Activated CD8-positive, alpha-beta T cell treated with anti-CD3 and anti-CD28 coated beads for 36 hours (primary cell): ENCODE measurements around the gene ERLEC1. TPM values are rescaled to one million over a fixed set of nuclear protein-coding genes. Genes with fewer than 3 reads are reported as not detected.

Source experiments
- ATAC-seq: fragments of 200-7000 bp; cut with Tn5 transposase; one replicate; pipeline ENCODE4 v1.10.0; 2021; ENCODE audit warnings: mild to moderate bottlenecking, moderate library complexity
- CTCF ChIA-PET: fragments of 350-600 bp; sonication (Branson Sonifier 250); formaldehyde crosslinking; loops from one replicate; lab custom pipeline; 2021; ENCODE audit warnings: antibody characterized with exemption; lab: Charles Lee
- POLR2A ChIA-PET: fragments of 350-600 bp; sonication (Branson Sonifier 250); formaldehyde crosslinking; loops from one replicate; lab custom pipeline; 2021; ENCODE audit warnings: antibody characterized with exemption; lab: Charles Lee
- DNase-seq: peaks from one replicate; pipeline ENCODE4 v3.0.0-alpha.2; 2020
- H3K27ac Mint-ChIP-seq: one replicate; pipeline ENCODE4 v1.8.0; 2021; ENCODE audit warnings: mild to moderate bottlenecking, mixed read lengths
- H3K27me3 Mint-ChIP-seq: one replicate; pipeline ENCODE4 v1.8.0; 2021; ENCODE audit warnings: mixed read lengths
- H3K36me3 Mint-ChIP-seq: one replicate; pipeline ENCODE4 v1.8.0; 2021; ENCODE audit warnings: low read depth, mixed read lengths
- H3K4me1 Mint-ChIP-seq: one replicate; pipeline ENCODE4 v1.8.0; 2021; ENCODE audit warnings: low read depth, mixed read lengths
- H3K4me3 Mint-ChIP-seq: one replicate; pipeline ENCODE4 v1.8.0; 2021; ENCODE audit warnings: mild to moderate bottlenecking, moderate library complexity, mixed read lengths
- H3K9me3 Mint-ChIP-seq: one replicate; pipeline ENCODE4 v1.8.0; 2021; ENCODE audit warnings: mixed read lengths
- CTCF ChIP-seq: fragments of 200-600 bp; IDR thresholded peaks from one replicate; pipeline ENCODE4 v1.8.0; 2022; ENCODE audit warnings: antibody characterized with exemption, mild to moderate bottlenecking
- intact Hi-C: fragments of 100-400 bp; cut with micrococcal nuclease; formaldehyde crosslinking; loops from one replicate; pipeline ENCODE4 v1.10.0; 2022
- total RNA-seq, 2 experiments: library from RNA; stranded (reverse); gene quantifications; one replicate each; pipeline ENCODE4 v1.2.3, GENCODE V29; 2021

The ERLEC1 gene
- total RNA-seq, 2 experiments from 2014 or later = 15.6 to 19.2 TPM

- Mint-ChIP-seq H3K27ac (no peak overlapping the region), H3K27me3 (no peaks in the 10 kb centered on the region), H3K4me3 (no peak overlapping the region), H3K36me3 (peaks cover 4% of the 10 kb centered on the region), H3K9me3 (peaks cover 7% of the 10 kb centered on the region), H3K4me1 (no peaks in the 10 kb centered on the region)
- no peak for TF ChIP-seq CTCF
- no peak for ATAC-seq
- intact Hi-C loops = no loop called here
- POLR2A ChIA-PET = no interaction called here
- CTCF ChIA-PET = no interaction called here
- DNase-seq = no peak
These were observed 39.2 kb downstream of the ERLEC1 start for GRCh38 chr2:53826030-53826410.

- H3K9me3 Mint-ChIP-seq = peaks cover 7% of the 10 kb centered on the region
- no peak overlapping the region for H3K27ac Mint-ChIP-seq
- POLR2A ChIA-PET = interaction anchor here (0.8 kb wide), 1 partner anchor 86 kb away, joined by 3 read pairs; no protein-coding TSS in a partner anchor
- no peak for TF ChIP-seq CTCF
- H3K4me1 Mint-ChIP-seq = no peaks in the 10 kb centered on the region
- H3K27me3 Mint-ChIP-seq = no peaks in the 10 kb centered on the region
- CTCF ChIA-PET = no interaction called here
- H3K4me3 Mint-ChIP-seq = no peak overlapping the region
- DNase-seq (no peak), ATAC-seq (no peak)
- peaks cover 8% of the 10 kb centered on the region for H3K36me3 Mint-ChIP-seq
- intact Hi-C loops = no loop called here
These were observed 39.9 kb downstream of the ERLEC1 start for GRCh38 chr2:53826587-53827397.

GRCh38 chr2:53827398-53828175 lies 40.7 kb downstream of the ERLEC1 start:
- H3K36me3 Mint-ChIP-seq = peaks cover 8% of the 10 kb centered on the region
- ChIA-PET POLR2A (interaction anchor here (0.8 kb wide), 1 partner anchor 85 kb away, joined by 3 read pairs; no protein-coding TSS in a partner anchor), CTCF (no interaction called here)
- peaks cover 7% of the 10 kb centered on the region for H3K9me3 Mint-ChIP-seq
- intact Hi-C loops = no loop called here
- no peaks in the 10 kb centered on the region for H3K27me3 Mint-ChIP-seq
- no peak overlapping the region for H3K27ac Mint-ChIP-seq
- no peak overlapping the region for H3K4me3 Mint-ChIP-seq
- DNase-seq (no peak), ATAC-seq (no peak)
- no peaks in the 10 kb centered on the region for H3K4me1 Mint-ChIP-seq
- TF ChIP-seq CTCF = no peak

GRCh38 chr2:53828331-53828730 lies 41.5 kb downstream of the ERLEC1 start:
- ChIA-PET POLR2A (no interaction called here), CTCF (no interaction called here)
- no peak for TF ChIP-seq CTCF
- no peak for DNase-seq
- Mint-ChIP-seq H3K27me3 (no peaks in the 10 kb centered on the region), H3K27ac (no peak overlapping the region), H3K4me1 (no peaks in the 10 kb centered on the region), H3K9me3 (peaks cover 7% of the 10 kb centered on the region), H3K36me3 (peaks cover 10% of the 10 kb centered on the region), H3K4me3 (no peak overlapping the region)
- ATAC-seq = no peak
- intact Hi-C loops = no loop called here
